GM18498 (cell line): ENCODE results near the gene AOPEP.
"Not testable (repeated sequence)": the region's sequence is repeated elsewhere in the genome, so short reads cannot be mapped to it uniquely, and the experiment has no call there.

Experiments used
- ATAC-seq: cut with Tn5 transposase; IDR thresholded peaks from one replicate; pipeline ENCODE4 v1.9.1; 2021; ENCODE audit warnings: mild to moderate bottlenecking, moderate library complexity; ENCODE audit not compliant: unreplicated experiment

The AOPEP gene

DNA sequence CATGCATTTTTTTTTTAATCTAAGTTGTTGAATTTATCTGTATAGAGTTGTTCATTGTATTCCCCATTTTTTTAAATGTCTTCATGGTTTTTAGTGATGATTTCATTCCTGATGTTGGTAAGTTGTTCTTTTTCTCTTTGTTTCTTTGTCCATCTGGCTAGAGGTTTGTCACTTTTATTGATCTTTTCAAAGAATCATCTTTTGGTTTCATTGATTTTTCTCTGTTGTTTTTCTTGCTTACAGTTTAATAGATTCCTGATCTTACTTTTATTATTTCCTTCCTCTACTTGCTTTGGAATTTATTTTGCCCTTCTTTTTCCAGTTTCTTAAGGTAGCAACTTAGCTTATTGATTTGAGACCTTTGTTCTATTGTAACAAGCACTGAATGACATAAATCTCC, 114.2 kb downstream of the AOPEP start:
- ATAC-seq: no peak

DNA sequence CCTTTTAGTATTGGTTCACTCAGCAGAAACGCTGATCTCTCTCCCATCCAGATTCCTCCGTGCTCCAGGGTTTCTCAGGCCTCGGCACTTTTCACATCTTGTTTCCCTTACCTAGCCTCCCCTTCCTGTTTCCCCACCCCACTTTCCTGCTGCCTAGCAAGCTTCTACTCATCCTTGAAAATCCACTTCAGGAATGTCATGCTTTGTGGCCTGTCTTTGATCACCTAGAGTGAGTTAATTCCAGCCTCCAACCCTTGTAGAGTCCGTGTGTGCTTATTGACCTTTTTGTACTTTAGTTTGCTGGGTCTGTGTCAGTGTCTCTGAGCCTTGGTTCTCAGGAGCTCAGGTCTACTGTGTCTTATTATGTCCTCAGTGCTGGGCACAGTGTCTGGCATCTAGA, 116.6 kb downstream of the AOPEP start:
- no peak for ATAC-seq

DNA sequence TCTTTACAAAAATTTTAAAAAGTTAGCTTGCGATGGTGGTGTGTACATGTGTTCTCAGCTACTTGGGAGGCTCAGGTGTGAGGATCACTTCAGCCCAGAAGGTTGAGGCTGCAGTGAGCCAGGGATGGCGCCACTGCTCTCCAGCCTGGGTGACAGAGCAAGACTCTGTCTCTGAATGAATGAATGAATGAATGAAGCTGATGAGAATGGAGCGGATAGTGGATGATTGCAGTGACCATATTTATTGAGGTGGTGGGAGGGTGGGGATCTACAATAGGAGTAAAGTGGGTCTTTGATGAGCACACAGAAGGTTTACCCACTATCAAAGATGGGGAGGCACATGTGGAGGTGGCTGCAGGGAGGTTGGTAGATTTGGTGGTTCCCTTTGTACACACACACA, 120.2 kb downstream of the AOPEP start:
- ATAC-seq: no peak

DNA sequence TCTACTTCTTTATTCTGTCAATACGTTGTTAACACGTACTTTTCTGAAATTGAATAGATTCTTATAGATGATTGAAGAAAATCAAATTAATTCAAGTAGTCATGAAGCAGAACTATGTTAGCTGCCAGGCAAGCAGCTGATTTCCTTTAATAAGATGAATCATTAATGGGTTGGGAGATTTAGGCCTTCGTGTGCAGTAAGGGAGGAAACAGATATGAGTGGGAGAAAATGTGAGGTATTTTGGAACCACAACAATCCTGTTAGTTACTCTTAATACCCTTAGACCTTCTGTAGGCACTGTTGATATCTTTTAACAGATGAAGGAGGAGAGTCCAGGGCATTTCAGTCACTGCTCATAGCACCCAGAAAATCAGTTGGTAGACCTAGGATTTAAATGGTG, 121.0 kb downstream of the AOPEP start:
- ATAC-seq: no peak

DNA sequence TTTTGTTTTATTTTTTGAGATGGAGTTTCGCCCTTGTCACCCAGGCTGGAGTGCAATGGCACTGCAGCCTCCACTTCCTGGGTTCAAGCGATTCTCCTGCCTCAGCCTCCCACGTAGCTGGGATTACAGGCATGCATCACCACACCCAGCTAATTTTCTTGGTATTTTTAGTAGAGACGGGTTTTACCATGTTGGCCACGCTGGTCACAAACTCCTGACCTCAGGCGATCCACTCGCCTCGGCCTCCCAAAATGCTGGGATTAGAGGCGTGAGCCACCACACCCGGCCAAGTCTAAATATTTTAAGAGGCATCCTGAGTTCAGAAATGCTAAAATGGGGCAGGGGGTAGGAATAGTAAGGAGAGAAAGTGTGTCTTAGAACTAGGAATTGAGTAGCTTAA, 122.3 kb downstream of the AOPEP start:
- not testable (repeated sequence) for ATAC-seq

DNA sequence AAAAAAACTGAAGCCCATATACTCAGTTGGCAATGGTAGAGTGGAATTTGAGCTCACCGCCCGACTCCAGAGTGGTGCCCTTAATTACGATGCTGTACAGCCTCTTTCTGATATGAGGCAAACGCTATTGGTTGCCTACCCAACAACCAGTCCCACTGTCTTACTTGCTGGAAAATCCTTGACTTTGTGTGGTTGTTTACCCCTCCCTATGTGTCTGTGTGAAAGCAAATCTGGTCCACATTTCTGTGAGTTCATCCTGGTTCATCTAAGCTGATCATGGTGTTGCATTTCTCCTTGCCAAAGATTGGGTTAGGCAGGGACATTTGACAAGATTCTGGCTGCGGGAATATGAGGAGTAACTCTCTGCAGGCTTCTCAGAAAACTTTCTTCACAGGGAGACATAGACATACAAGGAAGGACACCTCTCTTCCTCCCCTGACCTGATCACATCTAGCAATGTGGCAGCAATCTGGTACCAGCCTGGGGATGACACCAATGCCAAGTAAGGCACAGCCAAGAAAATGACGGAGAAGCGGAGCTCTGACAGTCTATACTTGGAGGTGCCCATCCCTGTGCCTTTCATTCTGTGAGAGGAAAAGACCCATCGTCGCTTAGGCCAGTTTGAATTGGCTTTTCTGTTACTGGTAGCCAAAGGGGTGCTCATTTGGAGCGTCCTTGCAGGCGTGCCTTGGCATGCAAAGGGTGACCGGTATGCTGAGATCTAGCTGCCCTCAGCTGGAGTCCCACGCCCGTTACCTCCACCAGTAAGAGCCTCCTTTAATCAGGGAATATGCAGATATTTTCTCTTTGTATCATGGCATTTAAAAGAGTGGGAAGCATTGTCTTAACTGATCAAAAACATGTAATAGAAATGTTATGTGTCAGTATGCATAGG, 124.3 kb downstream of the AOPEP start:
- no peak for ATAC-seq

DNA sequence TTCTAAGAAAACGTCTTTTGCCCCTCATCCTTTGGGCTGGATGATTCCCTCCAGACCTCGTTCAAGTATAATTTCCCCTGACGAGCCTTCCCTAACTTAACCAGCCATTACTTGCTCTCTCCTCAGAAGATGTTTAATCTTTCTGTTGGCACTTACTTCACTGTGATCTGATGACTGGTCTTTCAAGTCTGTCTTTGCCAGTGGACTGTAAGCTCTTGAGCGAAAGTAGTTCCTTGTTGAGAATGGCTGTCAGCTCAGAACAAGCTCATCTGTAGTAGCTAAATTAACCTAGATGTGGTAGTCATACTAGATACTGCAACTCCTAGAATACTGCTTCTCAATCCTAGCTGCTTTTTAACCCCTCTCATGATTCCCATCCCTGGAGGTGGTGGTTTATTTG, 125.0 kb downstream of the AOPEP start:
- no peak for ATAC-seq

DNA sequence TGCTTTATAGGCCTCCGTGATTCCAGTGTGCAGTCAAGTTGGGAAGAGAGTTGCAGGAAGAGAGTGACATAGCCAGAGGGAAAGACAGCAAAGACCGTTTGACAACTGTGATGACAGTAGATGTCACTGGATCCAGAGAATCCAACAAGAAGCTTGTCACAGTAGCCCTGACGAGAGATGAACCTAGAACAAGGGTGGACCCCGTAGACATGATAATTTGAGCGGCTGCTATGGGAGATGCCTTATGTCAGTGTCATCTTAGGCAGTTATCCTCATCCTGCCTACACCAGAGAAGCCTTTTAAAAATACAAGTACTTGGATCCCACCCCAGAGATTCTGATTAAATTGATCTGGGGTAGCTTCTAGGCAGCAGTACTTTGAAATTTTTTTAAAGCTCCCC, 125.4 kb downstream of the AOPEP start:
- ATAC-seq: no peak

DNA sequence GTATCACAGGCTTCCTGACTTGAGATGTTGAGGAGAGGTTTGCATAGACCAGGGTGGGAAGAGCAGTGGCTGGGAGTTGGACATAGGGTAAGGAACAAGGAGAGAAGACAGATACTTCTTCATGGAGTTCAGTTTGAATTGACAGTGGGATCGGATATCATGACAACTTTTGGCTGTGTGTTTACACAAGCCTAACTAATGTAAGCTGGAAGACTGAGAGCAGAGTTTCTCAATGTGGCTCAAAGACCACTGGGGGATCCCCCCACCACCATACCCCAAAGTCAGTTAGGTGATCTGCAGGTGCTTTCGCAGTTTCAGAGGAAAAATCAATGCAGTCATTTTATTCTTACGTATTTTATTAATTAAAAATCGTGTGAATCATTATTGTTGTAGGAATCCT, 125.9 kb downstream of the AOPEP start:
- ATAC-seq: no peak

DNA sequence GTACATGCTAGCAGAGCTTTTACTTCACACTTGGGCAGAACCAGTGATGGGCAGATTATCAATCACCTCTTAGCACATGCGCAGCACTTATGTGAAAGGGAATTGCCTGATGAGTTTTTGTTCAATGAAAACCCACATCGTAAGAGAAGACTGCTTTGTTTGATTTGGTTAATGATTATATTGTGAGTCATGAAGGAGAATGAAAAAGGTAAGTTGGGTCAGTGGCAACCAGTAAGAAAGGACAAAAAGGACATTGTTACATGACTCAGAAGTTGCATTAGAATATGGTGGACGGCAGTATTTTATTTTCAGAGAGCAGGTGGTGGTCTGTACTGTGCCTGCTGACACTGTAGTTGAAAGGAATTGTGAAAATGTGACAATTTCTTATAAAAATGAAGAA, 127.4 kb downstream of the AOPEP start:
- no peak for ATAC-seq

DNA sequence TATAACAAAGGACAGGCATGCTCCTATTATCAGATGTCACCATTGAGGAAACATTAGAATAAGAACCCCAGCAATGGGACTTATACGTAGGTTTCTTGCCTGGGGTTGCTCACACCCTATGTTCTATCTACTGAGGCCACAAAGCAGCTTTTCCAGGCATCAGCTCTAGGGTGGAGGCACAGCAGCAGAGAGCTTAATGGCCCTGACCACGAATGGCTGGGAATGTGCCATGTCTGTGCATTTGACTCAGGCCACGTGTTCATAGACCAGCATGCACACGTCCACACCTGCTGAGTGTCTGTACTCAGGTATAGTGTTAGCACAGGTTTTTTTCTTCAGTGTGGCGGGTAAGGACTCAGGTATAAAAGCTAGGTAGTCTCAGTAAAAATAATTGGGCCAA, 129.4 kb downstream of the AOPEP start:
- no peak for ATAC-seq

DNA sequence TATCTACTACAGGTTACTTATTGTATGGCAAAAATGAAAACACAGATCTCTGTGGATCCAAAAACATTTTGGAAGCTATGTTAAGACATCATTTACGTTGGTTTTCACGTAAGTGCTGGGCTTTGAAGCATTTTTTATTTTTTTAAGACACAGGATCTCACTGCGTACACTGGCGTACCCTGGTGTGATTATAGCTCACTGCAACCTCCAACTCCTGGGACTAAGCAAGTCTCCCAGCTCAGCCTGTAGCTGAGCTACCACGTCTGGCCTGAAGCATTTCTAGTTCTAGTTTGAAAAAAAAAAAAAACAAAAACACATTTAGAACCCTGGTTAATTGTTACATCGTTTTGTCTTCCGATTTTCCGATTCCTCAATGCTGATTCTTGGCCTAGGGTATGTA, 131.3 kb downstream of the AOPEP start:
- no peak for ATAC-seq

DNA sequence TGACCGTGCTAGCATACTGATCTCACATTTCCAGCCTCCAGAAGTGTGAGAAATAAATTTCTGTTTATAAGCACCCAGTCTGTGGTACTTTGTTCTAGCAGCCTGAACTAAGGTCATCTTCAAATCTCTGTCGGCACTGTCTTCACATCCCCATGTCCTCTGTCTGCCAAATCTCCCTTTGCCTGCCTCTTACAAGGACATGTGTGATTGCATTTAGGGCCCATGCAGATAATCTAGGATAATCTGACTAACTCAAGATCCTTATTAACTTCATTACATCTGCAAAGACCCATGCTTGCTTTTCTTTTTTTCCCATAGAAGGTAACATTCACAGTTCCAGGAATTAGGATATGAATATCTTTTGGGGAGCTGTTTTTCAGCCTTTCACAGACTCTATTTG, 132.7 kb downstream of the AOPEP start:
- ATAC-seq: no peak

DNA sequence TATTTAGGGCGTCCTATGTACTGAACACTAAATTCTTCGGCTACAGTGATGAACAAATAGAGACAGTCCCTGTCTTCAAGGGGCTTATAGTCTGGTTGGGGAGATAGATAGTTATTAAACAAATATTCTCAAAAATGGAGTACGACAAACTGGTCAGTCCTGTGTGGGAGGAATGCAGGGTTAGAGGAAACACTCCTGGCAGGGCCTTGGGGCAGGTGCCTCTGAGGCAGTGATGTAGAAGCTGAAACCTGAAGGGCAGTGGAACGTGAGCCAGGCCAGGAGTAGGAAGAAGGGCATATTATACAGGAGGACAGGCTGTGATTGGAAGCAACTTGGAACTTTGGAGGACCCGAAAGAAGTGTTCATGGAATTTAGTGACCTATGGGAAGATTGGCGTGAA, 133.4 kb downstream of the AOPEP start:
- no peak for ATAC-seq

DNA sequence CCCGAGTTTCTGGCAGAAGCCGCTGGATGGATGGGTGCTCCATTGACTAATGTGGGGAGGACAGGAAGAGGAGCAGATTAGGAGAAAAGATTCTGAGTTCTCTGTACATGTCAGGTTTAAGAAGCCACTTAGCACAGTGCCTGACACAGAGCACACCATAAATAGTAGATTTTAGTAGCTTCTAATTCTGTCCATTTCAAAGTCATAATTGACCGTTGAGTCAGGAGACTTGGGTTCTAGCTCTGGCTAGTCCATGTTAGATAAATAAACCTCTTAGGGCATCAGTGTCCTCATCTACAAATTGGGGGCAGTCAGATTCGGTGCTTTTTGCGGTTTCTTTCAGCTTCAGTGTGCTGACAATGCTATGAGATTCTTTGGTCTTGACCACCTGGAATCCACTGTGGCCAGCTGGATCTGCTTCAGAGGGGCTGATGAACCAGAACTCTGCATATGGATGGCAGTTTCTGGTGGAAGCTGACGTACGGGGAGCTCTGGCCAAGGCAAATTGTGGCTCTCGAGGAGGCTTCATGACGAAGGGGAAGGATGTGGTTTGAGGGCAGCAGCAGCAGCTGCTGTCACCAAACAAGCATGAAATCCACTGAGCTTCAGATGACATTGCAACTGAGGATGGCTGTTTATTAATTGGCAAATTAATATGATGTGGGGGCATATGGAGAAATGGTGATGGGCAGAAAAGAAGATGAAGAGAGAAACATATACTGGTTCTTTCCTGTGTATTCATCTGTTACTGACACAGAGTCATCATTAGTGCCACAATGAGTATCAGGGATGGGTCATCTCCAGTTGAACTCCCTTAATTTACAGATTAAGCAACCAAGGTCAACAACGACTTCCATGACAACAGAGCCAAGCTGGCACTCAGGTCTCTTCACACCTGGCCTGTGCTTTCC, 134.4 kb downstream of the AOPEP start:
- ATAC-seq: peak; percentile 96

DNA sequence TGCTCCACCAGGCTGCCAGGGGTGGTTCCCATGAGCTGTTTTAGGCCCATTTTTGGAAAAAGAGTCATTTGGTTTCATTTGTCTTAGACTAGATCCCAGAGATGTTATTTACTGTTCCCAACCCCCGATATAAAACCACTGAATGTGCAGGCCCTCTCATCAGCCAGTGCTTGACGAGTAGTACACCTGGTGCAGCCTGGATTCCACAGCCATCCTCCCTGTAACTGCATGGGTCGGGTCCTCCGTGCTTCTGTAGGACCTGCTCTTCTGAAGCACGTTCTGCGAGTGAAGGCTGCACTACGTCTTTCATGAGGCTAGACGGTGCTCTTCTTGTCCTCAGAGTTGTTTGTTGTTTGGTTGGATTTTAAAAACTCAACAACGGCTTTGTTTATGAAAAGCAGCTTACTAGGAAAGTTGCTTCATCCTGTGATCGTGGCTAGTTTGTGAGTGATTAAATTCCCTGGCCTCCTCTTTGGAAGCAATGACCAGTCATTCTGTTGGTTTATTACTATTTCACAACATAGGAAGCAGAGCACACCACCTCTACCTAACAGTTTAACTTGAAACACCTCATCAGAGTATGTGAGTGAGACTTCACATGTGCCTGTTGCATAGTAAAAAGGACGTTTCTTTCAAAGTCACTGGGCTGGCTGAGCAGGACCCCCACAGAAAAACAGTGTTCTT, 135.2 kb downstream of the AOPEP start:
- no peak for ATAC-seq

DNA sequence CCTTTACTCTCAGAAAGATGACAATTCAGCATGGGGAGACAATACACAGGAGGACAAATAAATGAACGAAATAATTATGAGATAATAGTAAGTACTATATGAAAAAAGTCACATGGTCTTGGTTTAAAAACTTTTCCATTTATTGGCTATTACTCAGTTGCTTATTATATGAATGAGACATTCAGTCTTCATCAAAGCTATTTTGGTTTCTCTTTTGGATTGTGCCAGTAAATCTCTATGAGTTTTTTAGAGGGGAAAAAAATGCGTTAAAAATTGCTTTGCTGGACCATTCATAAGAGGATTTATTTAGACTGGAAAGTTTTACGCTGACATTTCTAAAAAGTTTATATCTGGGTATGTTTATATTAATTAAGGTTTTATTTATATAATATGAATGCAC, 137.7 kb downstream of the AOPEP start:
- ATAC-seq: no peak

DNA sequence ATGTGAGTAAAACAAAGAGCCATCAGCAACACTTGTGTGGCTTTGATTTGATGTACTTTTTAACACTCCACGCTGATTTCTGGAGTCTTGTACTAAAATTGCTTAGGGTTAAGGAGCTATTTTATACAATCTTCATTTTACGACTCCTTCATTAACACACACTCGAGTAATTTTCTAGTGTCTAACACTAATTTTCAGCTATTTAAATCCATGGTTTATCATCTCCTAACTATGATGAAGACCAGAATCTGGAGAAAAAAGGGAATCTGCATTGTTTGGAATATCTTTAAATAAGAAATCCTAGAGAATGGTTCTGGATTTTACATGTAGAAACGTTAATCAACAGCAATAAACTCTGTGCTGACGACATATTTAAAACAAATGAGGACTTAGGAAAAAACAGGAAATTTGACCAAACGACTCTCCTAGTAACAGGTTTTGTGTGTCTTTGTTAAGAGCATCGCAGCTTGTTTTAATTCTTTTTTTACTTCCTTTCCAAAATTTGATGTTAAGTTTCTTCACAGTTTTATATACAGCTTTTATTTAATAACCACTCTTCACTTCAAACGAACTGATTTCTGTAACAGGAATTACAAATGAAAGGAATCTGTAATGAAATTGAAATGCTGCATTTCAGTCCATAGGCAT, 138.5 kb downstream of the AOPEP start:
- no peak for ATAC-seq

DNA sequence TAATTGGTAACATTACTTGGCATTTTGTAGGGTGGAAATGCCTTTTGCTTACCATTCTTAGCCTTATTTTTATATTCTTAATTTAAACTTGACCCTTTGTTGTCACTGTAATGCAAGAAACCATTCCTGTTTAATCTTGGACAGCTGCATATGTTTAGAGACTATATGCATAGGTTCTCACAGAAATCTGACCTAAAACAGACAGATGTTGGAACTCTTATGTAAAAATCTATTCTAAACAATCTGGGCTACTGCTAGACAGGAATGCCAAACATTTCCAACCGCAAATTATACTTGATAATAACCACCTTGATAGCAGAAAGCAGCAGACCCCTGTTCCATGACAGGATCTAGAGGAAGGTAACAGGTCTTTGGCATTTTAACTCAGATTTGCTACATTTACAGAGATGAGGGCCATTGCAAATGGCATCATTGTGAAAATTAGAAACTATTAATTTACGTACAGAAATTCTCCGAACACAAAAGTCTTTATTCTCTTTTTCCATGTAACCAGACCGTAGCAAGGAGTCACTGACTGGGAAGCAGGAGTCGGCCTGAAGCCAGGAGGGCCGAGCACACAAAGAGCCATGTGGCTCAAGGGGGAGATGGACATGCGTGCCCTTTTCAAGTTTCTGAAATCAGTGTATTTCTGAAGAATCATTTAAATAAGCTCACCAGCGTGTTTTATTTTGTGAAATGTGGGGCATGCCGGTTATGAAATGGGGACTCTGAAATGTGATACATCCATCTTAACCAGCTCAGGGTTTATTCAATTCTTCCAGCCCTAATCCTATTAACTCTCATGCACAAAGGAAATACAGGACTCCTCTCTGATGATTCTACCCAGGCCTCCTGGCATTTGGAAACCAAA, 139.3 kb downstream of the AOPEP start:
- ATAC-seq: no peak

DNA sequence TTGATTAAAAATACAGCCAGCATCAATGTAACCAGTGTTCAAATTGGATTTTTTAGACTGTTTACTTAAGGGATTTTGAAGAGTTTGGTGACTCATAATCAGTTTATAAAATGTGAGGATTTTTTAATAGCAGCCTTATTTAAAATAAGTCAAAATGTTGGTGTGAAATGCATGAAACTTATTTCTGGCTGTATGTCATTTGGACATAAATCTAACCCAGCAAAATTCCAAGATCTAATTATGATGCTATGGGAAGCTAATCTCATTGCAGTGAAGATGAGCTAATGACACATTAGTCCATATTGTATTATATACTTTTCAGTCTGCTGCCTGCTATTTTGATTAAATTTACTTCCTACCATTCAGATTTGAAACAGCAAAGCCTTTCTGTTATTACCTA, 140.3 kb downstream of the AOPEP start:
- ATAC-seq: no peak
